Gastrocnemius medialis (tissue), 4 donors: ENCODE data around the gene OR10K2.

ENCODE experiments used
- POLR2A ChIP-seq, 2 donors: fragments of 450-650 bp; IDR thresholded peaks; one replicate each; pipeline ENCODE4 v1.6.1; 2017; ENCODE audit warnings: antibody characterized with exemption in 2 of 2, mild to moderate bottlenecking in 2 of 2, moderate library complexity in 2 of 2
- TF ChIP-seq, protein P1 (sequence below), 5 experiments: fragments of 450-650 bp in 3 of 5; fragments of 200-600 bp in 2 of 5; sonication (generic) in 2 of 5; IDR thresholded peaks in 4 of 5; conservative IDR thresholded peaks in 1 of 5; 1 replicate in 4 of 5; 2 replicates in 1 of 5; pipeline ENCODE4 v1.5.1; 2016 to 2019; ENCODE audit warnings: antibody characterized with exemption in 5 of 5, mild to moderate bottlenecking in 3 of 5, moderate library complexity in 3 of 5

DNA sequence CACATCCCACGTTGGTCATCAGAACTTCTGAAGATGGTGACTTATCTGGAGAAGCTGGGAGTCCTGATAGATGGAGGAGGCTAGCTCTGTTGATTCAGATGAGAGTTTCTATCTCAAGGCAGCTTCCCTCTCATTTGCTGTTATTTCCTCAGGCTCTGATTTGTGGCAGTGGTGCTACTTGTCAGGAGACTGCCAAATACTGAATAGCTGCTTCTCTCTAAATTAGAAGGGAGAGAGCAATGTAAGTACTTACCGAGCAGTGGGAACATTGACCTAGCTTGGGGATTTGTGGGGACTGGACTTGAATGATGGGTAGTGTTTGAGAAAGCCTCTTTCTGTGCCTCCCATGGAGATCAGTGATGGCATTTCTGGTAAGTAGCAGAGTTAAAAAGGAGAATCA lies 35.5 kb upstream of the OR10K2 start, which contains the start of gene OR10K1:
- TF ChIP-seq, protein P1, sequence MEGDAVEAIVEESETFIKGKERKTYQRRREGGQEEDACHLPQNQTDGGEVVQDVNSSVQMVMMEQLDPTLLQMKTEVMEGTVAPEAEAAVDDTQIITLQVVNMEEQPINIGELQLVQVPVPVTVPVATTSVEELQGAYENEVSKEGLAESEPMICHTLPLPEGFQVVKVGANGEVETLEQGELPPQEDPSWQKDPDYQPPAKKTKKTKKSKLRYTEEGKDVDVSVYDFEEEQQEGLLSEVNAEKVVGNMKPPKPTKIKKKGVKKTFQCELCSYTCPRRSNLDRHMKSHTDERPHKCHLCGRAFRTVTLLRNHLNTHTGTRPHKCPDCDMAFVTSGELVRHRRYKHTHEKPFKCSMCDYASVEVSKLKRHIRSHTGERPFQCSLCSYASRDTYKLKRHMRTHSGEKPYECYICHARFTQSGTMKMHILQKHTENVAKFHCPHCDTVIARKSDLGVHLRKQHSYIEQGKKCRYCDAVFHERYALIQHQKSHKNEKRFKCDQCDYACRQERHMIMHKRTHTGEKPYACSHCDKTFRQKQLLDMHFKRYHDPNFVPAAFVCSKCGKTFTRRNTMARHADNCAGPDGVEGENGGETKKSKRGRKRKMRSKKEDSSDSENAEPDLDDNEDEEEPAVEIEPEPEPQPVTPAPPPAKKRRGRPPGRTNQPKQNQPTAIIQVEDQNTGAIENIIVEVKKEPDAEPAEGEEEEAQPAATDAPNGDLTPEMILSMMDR (IDR thresholded peaks at IDR 0.05 in 4 of 5, conservative IDR thresholded peaks at IDR 0.05 in 1 of 5): no peak
- TF ChIP-seq POLR2A (IDR thresholded peaks at IDR 0.05): no peak
